Stimulated activated CD4-positive, alpha-beta T cell treated with anti-CD3 and anti-CD28 coated beads, Interleukin-4, amount 100 ng/mL, for 4 hours (primary cell): ENCODE data around the gene PAQR6.

Experiments
- DNase-seq, 2 experiments: peaks; one replicate each; pipeline ENCODE4 v3.0.0-alpha.2; 2020

Gene PAQR6

GRCh38 chr1:156262461-156263287 is 14.8 kb upstream of the PAQR6 start:
- no peak for DNase-seq

DNA sequence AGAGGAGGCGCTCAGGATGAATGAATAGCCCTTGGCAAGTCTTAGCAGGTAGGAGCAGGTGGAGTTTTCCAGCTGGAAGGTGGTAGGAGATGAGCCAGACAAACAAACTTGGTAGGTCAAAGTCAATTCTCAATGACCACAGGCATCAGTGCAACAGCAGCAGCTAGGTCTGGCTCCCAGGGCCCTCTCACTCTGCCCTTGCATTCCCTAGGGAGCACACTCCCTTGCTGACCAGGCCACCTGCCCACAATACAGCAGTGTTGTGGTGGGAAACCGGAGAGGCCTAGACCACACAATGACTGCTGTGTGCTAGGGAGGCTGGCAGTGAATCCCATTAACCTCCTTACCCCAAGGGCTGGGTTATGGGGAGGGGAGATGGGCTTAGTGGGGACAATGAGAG is 13.0 kb upstream of the PAQR6 start:
- no peak for DNase-seq

DNA sequence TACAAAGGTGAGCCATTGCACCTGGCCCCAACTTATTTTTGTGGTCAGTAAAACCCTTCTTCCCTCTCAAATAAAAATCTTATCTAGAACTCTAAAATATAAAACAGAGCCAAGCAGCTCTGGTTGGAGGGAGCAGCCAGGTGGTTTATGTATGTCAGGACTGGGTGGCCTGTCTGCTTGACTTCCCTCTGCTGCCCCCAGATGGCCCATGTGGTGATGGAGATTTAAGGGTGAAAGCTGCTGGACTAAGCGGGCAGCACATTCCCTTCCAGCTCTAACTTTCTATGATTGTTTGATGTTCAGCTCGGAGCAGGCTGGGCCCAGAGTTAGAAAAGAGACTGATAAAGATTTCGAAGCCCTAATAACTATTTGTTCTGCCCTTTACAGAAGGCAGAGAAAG is 11.9 kb upstream of the PAQR6 start:
- DNase-seq = no peak

DNA sequence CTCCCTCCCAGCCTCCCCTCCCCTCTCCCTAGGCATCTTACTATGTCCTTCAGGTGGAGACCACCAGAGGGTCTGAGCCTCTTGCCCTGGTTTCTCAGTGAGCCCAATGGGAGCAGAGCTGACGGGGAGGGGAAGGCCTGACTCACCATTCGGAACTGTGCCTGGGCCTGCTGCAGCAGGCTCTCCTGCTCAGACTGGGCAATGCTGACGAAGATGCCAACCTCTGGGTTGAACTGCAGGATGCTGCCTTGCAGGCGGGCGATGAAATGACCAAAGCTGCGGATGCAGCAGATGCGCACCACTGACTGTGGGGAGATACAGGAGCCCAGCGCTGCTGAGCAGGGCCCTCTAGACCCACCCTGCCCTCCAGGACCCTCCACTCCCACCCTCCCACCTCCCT is 11.0 kb upstream of the PAQR6 start:
- no peak for DNase-seq

DNA sequence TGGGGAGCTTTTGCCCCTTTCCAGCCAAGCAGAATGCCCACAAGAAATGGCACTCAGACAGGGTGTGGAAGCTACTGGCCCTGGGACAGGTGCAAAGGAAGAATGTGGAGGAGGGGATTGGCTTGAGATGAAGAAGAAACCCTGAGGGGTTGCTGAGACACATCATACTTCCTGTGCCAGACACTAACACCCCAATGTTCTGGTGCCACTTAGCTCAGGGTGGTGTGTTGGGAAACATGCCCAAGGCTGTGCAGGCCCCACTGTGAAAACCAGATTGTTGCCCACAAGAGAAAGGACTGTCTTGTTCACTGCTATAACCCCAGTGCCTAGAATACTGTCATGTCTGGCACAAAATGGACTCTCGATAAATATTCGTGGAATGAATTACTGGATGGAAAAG is 9.9 kb upstream of the PAQR6 start:
- no peak for DNase-seq

DNA sequence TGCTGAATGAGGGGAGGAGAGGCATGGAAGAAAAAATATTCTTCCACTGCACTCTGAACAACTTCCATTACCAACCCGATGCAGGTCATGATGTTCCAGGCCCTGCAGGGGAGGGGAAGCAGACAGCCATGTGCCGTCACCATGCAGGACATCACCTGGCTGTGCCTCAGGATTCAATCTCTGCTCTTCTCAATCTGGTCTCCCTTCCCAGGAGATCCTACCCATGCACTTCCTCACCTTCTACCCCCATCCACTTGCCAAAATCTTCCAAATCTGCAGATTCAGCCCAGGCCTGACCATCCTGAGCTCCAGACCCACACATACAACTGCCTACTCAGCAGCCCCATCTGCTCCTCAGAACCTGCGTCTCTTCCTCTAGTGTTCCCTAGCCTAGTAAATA is 5.8 kb upstream of the PAQR6 start:
- no peak for DNase-seq

- DNase-seq = no peak
Observed at GRCh38 chr1:156251527-156251926, 3.7 kb upstream of the PAQR6 start.

DNA sequence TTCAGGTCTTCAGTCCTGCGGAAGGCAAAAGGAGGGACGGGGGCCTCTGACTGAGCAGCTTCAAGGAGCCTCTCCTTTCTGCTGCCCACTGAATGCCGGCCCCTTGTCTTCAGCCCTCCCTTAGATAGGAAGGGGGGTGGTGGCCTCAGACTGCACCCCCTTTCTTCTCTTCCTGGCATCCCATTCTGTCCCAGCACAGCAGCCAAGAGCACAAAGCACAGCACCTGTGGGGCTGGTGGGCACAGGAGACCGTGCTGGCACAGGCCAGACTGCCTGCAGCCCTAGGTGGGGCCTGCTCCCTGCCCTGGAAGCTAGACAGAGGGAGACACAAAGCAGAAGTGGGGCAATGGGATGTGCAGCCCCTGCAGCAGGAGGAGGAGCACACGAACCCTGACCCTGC is 1.7 kb upstream of the PAQR6 start:
- no peak for DNase-seq

GRCh38 chr1:156248323-156248683 is 447 bp upstream of the PAQR6 start:
- DNase-seq = no peak

DNA sequence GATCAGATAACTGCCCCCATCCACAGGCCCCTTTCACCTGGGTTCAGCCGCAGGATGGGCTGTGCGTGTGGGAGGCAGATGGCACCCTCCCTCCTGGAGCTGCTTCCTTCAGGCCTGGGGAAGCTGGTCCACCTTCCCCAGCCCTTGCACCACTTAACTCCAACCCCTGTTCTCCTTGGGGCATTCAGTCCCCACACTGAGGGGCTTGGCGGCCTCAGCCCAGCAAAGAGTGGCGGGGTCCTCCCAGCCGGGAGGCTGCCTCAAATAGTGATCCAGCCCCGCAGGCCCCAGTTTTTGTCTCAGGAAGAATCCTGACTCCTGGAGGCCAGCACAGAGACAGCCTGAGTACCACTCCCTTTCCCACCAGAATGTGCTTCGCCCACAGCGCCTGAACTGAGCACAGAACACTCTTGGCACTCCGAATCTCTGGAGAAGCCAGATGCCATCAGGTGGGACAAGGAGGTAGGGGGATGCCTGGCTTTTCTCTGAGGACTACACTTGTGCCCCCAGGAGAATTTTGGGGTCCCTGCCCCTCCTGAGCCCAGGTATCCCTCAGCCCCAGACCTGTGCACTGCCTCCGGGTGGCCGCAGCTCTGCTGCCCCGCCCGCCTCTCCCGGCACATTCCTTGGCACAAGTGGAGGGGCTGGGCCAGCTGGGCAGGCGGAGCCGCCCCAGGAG is 936 bp downstream of the PAQR6 start:
- no peak for DNase-seq

GRCh38 chr1:156246241-156246780 is 1.5 kb downstream of the PAQR6 start:
- no peak for DNase-seq

DNA sequence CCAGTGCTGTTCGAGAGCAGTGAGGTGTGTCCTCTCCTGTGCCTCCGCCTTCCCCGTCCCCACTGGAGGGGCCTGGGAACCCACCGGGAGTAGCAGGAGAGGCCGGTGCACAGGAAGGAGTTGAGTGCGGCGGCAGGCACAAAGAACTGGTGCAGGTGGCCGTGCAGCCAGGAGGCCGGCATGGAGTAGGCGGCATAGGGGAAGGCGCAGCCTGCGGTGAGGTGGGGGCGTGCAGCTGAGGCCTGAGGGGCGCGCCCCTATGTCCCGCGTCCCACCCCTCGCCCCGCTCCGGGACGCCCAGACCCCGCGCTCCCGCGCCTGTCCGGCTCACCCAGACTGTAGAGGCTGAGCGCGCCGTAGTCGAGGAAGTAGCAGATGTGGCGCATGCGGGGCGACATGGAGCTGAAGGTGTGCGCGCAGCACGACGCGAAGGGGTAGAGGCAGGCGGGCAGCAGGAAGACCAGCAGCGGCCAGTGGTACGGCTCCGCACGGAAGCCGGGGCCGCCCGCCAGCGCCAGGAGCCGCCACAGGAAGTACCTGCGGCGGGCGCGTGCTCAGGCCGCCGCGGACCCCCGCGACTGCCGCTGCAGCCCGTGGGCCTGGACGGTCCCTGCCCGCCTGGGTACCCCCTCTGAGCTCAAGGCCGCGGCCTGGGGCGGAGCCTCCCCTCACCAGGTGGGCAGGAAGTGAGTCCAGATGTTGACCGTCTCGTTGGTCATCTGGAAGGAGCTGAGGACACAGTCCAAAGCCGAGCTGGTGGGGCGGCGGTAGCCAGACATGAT is 2.2 kb downstream of the PAQR6 start:
- peak in 1 of 2 experiments; percentile 39 for DNase-seq

GRCh38 chr1:156244712-156245111 is 3.1 kb downstream of the PAQR6 start:
- DNase-seq = no peak

GRCh38 chr1:156244126-156244525 is 3.7 kb downstream of the PAQR6 start:
- no peak for DNase-seq

DNA sequence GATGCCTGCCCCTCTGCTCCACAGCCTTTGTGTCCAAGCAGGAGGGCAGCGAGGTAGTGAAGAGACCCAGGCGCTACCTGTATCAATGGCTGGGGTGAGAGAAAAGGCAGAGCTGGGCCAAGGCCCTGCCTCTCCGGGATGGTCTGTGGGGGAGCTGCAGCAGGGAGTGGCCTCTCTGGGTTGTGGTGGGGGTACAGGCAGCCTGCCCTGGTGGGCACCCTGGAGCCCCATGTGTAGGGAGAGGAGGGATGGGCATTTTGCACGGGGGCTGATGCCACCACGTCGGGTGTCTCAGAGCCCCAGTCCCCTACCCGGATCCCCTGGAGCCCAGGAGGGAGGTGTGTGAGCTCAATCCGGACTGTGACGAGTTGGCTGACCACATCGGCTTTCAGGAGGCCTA is 5.1 kb downstream of the PAQR6 start:
- no peak for DNase-seq

- no peak for DNase-seq
Observed at GRCh38 chr1:156241926-156242325, 5.9 kb downstream of the PAQR6 start, which contains the start of gene BGLAP. Gene BGLAP (plus strand): TSS chr1:156242184. CDS start chr1:156242232, 48 bp downstream.

GRCh38 chr1:156241311-156241811 is 6.5 kb downstream of the PAQR6 start:
- no peak for DNase-seq

DNA sequence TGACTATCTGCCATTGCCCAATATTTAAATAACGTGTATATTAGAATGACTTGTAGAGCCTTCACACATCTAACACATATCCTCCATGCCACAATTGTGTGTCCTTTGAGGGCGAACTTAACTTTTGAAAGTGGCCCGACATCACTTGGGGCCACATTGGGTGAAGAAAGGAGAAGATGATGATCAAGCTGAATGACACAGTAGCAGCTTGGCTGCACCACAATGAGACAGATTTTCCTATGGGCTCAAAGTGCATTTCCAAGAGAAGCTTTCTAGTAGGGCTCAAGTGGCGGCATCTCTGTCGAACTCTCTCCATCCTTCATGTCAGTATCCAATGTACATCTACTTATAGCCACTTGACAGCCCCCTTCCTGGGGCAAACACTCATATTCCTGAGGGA is 9.6 kb downstream of the PAQR6 start:
- DNase-seq = no peak

DNA sequence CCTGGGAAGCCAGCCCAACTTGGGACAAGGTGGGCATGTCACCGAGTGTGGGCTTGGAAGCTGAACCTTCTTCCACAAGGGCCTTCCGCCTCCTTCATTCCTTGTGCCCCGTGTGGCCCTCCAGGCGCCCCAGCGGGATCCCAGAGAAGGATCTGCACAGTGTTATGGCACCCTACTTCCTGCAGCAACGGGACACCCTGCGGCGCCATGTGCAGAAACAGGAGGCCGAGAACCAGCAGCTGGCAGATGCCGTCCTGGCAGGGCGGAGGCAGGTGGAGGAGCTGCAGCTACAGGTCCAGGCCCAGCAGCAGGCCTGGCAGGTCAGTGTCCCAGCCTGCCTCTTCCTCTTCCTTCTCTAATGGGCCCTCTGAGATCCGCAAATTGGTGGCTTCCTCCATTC is 11.7 kb downstream of the PAQR6 start:
- no peak for DNase-seq

GRCh38 chr1:156233426-156234127 is 14.3 kb downstream of the PAQR6 start:
- DNase-seq = no peak

DNA sequence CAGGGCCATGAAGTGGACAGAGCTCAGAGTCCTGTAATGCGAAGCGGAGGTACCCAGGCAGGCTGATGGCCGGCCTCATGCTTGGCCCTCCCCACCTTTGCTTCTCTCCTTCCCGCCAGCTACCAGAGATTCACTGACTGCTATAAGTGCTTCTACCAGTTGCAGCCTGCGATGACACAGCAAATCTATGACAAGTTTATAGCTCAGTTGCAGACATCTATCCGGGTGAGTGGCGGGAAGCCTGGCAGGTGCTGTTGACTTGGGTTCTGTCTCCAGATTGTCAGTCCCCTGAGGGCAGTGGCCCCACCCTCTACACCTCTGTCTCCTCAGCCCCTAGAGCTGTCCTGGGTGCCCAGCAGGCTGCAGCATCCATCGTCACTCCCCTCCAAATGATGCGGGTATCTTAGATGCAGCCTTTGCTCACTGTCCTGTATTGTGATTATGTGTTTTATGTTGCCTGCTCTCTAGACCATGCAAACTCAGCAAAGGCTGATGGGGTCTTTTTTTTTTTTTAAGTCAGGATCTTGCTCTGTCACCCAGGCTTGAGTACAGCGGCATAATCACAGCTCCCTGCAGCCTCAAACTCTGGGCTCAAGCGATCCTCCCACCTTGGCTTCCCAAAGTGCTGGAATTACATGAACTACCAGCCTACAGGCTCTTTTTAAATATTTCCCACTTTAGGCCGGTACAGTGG is 15.5 kb downstream of the PAQR6 start:
- DNase-seq = no peak

DNA sequence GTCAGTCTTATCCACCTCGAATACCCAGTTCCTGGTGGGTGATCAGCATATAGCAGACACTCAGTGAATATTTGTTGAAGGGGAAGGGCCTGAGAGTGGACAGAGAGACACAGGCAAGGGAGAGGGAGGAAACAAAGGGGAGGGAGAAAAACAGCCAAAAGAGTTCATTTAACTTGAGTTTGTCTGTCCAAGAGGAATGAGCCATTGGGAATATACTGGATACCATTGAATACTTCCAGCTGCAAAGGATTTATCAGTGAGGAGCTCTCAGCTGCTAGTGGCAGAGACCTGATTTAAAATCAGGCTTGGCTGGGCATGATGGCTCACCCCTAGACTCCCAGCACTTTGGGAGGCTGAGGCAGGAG is 17.4 kb downstream of the PAQR6 start:
- DNase-seq = no peak
